ENCODE measurements around the gene SUMF2. TPM values are rescaled to one million over a fixed set of nuclear protein-coding genes. Genes with fewer than 3 reads are reported as not detected.

The SUMF2 gene
- total and polyA plus RNA-seq, 2 of the 4 experiments (the other 2 are of a cell fraction): 86.2 to 97.3 TPM

DNA sequence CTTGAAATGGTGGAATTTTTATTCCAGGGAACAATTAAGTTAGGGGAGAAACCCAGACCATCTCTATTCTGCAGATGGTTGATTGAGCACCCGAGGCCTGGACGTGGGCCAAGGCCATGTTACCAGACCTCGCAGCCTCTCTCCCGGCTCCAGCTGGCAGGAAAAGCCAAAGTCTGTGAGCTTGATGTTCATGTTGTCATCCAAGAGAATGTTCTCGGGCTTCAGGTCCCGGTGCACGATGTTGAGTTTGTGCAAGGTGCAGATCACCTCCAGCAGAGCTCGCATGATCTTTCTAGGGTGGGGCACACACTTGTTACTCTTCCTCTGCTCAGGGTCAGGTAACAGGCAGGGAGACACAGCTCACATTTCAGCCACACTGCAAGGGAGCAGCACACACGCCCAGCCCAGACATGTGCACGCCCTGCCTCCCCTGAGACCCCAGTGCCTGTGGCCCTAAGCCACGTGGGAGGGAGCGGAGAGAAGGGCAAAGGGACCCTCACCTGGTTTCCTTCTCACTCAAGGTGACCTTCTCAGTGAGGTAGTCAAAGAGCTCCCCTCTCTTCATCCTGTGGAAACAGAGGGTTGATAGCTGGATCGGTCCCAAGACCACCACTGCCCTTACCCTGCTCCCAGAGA is 19.2 kb downstream of the SUMF2 start:
- Histone ChIP-seq H2BK20ac (ENCODE audit: low read depth, low read length) (no peak overlapping the region), H3K18ac (ENCODE audit: low read depth, low read length) (no peak overlapping the region), H3K36me3 (ENCODE audit: control insufficient read depth, insufficient read depth, low read length) (peaks cover 24% of the 10 kb centered on the region; the same call in 1 of the 2 replicates), H4K5ac (ENCODE audit: low read depth, low read length) (no peak overlapping the region), H2AFZ (replicated peaks; ENCODE audit: low read length, poor library complexity) (peak overlapping the region; percentile 33), H3K9me3 (ENCODE audit: control insufficient read depth, insufficient read depth, low read length) (no peaks in the 10 kb centered on the region), H3K56ac (ENCODE audit: extremely low read depth, insufficient read depth, low read length) (no peak overlapping the region), H4K91ac (ENCODE audit: insufficient read depth, low read depth, low read length) (no peak overlapping the region), H3K4me1 (ENCODE audit: control insufficient read depth, insufficient read depth, low read length) (peaks cover 7% of the 10 kb centered on the region), H3K23ac (ENCODE audit: low read depth, low read length) (no peak overlapping the region), H2BK5ac (ENCODE audit: low read depth, low read length, poor library complexity, severe bottlenecking) (no peak overlapping the region), H3K27ac (ENCODE audit: insufficient read depth, low read length) (no peak overlapping the region), H2BK120ac (ENCODE audit: low read depth, low read length) (no peak overlapping the region), H3K14ac (replicated peaks; ENCODE audit: low read depth, low read length) (no peak overlapping the region), H2BK15ac (ENCODE audit: low read depth, low read length) (no peak overlapping the region), H3K4me2 (ENCODE audit: low read depth, low read length) (no peak overlapping the region), H3K4me3 (ENCODE audit: insufficient read depth, low read depth, low read length) (no peak overlapping the region), H2AK9ac (replicated peaks; ENCODE audit: low read depth, low read length, poor library complexity) (no peak overlapping the region), H4K20me1 (ENCODE audit: insufficient read depth, low read length) (no peaks in the 10 kb centered on the region), H2AK5ac (ENCODE audit: low read depth, low read length) (no peak overlapping the region), H3K79me1 (ENCODE audit: low read depth in 1 of 2, low read length in 2 of 2) (0 out of 4 replicates have a peak, but pooled peaks cover 0 to 3% of the 10 kb centered on the region in 2 experiments), H3K4ac (ENCODE audit: low read depth, low read length) (no peak overlapping the region), H3K9me1 (ENCODE audit: insufficient read depth, low read length) (0 out of 2 replicates have a peak, but pooled peaks cover 3% of the 10 kb centered on the region), H3K27me3 (ENCODE audit: control insufficient read depth, insufficient read depth, low read length) (no peaks in the 10 kb centered on the region), H3K9ac (ENCODE audit: low read depth, low read length) (no peak overlapping the region), H4K8ac (ENCODE audit: low read depth in 2 of 2, low read length in 2 of 2) (no peak overlapping the region)
- DNase-seq (no peak), ATAC-seq (ENCODE audit: low read depth) (no peak)
- ChIA-PET CTCF (interaction anchor here (0.6 to 1.9 kb wide), 3 partner anchors 10 to 1391 kb away, joined by 3 to 4 read pairs (median 3); partner anchors contain the start of gene PHKG1), POLR2A (ENCODE audit: unreplicated experiment) (interaction anchor here (0.6 kb wide), 1 partner anchor 18 kb away, joined by 22 read pairs; no protein-coding TSS in a partner anchor)
- 25% methylated on average over 7 of the region's 13 CpGs; no CpG with 5 or more reads in 1 of the 2 experiments for WGBS, 2 experiments (ENCODE audit: extremely low coverage in 2 of 2, insufficient read length in 1 of 2)
- in situ Hi-C loops (cut with MboI; ENCODE audit: low sequenced_read_pairs): loop anchor here (25.0 kb wide), 2 partner anchors 796 to 1321 kb away; partner anchors contain the start of gene SEC61G
- intact Hi-C loops (cut with micrococcal nuclease): no loop called here
- BruUV-seq (replicated peaks): no TSS peak
- dilution Hi-C loops (cut with HindIII; ENCODE audit: low sequenced_read_pairs, unreplicated experiment): no loop called here
- no peak for TF ChIP-seq MXI1 (IDR thresholded peaks at IDR 0.05; ENCODE audit: borderline replicate concordance, low read depth, low read length)
- no peak for TF ChIP-seq MAFK (IDR thresholded peaks at IDR 0.05; ENCODE audit: low read depth, low read length)
- TF ChIP-seq, protein P1, sequence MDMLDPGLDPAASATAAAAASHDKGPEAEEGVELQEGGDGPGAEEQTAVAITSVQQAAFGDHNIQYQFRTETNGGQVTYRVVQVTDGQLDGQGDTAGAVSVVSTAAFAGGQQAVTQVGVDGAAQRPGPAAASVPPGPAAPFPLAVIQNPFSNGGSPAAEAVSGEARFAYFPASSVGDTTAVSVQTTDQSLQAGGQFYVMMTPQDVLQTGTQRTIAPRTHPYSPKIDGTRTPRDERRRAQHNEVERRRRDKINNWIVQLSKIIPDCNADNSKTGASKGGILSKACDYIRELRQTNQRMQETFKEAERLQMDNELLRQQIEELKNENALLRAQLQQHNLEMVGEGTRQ (IDR thresholded peaks at IDR 0.05; ENCODE audit: low read depth, low read length): no peak
- no peak for TF ChIP-seq RAD21 (IDR thresholded peaks at IDR 0.05; ENCODE audit: low read length)
- TF ChIP-seq, protein P2, sequence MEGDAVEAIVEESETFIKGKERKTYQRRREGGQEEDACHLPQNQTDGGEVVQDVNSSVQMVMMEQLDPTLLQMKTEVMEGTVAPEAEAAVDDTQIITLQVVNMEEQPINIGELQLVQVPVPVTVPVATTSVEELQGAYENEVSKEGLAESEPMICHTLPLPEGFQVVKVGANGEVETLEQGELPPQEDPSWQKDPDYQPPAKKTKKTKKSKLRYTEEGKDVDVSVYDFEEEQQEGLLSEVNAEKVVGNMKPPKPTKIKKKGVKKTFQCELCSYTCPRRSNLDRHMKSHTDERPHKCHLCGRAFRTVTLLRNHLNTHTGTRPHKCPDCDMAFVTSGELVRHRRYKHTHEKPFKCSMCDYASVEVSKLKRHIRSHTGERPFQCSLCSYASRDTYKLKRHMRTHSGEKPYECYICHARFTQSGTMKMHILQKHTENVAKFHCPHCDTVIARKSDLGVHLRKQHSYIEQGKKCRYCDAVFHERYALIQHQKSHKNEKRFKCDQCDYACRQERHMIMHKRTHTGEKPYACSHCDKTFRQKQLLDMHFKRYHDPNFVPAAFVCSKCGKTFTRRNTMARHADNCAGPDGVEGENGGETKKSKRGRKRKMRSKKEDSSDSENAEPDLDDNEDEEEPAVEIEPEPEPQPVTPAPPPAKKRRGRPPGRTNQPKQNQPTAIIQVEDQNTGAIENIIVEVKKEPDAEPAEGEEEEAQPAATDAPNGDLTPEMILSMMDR (conservative IDR thresholded peaks at IDR 0.05; ENCODE audit: low read depth, low read length): no peak
- no peak for TF ChIP-seq FOS (IDR thresholded peaks at IDR 0.05; ENCODE audit: low read depth, low read length)
- no peak for TF ChIP-seq RCOR1 (IDR thresholded peaks at IDR 0.05; ENCODE audit: insufficient replicate concordance, low read length)
- TF ChIP-seq RFX5 (IDR thresholded peaks at IDR 0.05; ENCODE audit: low read depth, low read length): no peak
- TF ChIP-seq CEBPB (IDR thresholded peaks at IDR 0.05; ENCODE audit: low read depth, low read length): no peak
- no peak for TF ChIP-seq MAZ (IDR thresholded peaks at IDR 0.05; ENCODE audit: borderline replicate concordance, low read depth, low read length)
- TF ChIP-seq NFE2L2 (IDR thresholded peaks at IDR 0.05; ENCODE audit: low read depth, low read length): no peak
- no peak for TF ChIP-seq SMC3 (IDR thresholded peaks at IDR 0.05; ENCODE audit: low read depth, low read length)
- TF ChIP-seq BHLHE40 (IDR thresholded peaks at IDR 0.05; ENCODE audit: low read depth, low read length): no peak
- no peak for TF ChIP-seq POLR2A (IDR thresholded peaks at IDR 0.05; ENCODE audit: low read depth, low read length)
- TF ChIP-seq, protein P3, sequence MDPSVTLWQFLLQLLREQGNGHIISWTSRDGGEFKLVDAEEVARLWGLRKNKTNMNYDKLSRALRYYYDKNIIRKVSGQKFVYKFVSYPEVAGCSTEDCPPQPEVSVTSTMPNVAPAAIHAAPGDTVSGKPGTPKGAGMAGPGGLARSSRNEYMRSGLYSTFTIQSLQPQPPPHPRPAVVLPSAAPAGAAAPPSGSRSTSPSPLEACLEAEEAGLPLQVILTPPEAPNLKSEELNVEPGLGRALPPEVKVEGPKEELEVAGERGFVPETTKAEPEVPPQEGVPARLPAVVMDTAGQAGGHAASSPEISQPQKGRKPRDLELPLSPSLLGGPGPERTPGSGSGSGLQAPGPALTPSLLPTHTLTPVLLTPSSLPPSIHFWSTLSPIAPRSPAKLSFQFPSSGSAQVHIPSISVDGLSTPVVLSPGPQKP (IDR thresholded peaks at IDR 0.05; ENCODE audit: borderline replicate concordance, low read depth, low read length): no peak
